ENCODE data around the gene RBM4B. TPM values are rescaled to one million over a fixed set of nuclear protein-coding genes. Genes with fewer than 3 reads are reported as not detected.

Gene RBM4B
- total RNA-seq, 2 experiments from 2014 or later: 29.1 to 38.3 TPM

DNA sequence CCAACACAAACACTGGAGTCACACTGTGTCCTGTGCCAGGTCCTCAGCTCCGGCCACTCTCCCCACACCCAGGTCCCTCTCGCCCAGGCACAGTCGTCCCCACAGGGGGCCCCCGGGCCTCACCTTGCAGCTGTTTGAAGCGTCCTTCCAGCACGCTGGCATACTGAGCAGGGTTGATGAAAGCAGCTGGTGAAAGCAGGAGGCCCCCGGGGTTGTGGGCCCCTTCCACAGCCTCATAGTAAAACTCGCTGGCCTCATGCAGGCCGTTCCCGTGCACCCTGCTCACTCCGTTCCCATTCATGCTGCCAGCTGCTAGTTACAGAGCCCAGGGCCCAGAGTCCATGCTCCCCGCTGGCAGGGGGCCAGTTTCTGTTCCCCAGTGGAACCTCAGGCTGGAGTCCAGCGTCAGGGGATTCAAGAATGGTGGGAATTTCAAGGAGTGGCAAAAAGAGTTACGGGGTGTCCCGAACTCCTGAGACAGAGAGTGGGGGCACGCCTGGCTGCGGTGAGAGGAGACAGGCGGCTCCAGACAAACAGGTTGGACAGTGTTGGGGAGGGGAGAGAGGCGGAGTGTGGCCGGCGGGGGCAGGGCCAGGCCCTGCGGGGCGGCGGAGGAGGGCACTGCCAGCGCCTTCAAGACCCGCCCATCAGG, 40.8 kb upstream of the RBM4B start:
- CTCF ChIA-PET (ENCODE audit: unreplicated experiment): no interaction called here
- H3K9me3 ChIP-seq (ENCODE audit: low read length): no peaks in the 10 kb centered on the region
- H4K20me1 ChIP-seq (ENCODE audit: insufficient read depth, low read length): no peaks in the 10 kb centered on the region
- no peaks in the 10 kb centered on the region for H3K9me2 ChIP-seq (ENCODE audit: insufficient read depth, low read length)
- intact Hi-C loops (cut with micrococcal nuclease; ENCODE audit: unreplicated experiment): no loop called here
- no peak overlapping the region for H2AFZ ChIP-seq (ENCODE audit: low read length)
- POLR2A ChIA-PET: no interaction called here
- H3K4me3 ChIP-seq (ENCODE audit: low read depth, low read length, poor library complexity, severe bottlenecking): no peak overlapping the region
- peaks cover 6% of the 10 kb centered on the region for H3K4me1 ChIP-seq (ENCODE audit: insufficient read depth, low read length, poor library complexity, severe bottlenecking)
- no peaks in the 10 kb centered on the region for H3K79me2 ChIP-seq (ENCODE audit: insufficient read depth, low read depth, low read length)
- BruUV-seq (replicated peaks): no TSS peak
- no peak for TF ChIP-seq EZH2phosphoT487 (IDR thresholded peaks at IDR 0.05; ENCODE audit: borderline replicate concordance, low read depth, low read length)
- TF ChIP-seq, protein P1, sequence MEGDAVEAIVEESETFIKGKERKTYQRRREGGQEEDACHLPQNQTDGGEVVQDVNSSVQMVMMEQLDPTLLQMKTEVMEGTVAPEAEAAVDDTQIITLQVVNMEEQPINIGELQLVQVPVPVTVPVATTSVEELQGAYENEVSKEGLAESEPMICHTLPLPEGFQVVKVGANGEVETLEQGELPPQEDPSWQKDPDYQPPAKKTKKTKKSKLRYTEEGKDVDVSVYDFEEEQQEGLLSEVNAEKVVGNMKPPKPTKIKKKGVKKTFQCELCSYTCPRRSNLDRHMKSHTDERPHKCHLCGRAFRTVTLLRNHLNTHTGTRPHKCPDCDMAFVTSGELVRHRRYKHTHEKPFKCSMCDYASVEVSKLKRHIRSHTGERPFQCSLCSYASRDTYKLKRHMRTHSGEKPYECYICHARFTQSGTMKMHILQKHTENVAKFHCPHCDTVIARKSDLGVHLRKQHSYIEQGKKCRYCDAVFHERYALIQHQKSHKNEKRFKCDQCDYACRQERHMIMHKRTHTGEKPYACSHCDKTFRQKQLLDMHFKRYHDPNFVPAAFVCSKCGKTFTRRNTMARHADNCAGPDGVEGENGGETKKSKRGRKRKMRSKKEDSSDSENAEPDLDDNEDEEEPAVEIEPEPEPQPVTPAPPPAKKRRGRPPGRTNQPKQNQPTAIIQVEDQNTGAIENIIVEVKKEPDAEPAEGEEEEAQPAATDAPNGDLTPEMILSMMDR (conservative IDR thresholded peaks at IDR 0.05; ENCODE audit: low read length): no peak
- no peak overlapping the region for H3K4me2 ChIP-seq (ENCODE audit: low read length)
- no peaks in the 10 kb centered on the region for H3K36me3 ChIP-seq (ENCODE audit: insufficient read depth, low read length)
- no peak for DNase-seq (ENCODE audit: low spot score)
- no peak overlapping the region for H3K27ac ChIP-seq (ENCODE audit: low read depth, low read length, poor library complexity, severe bottlenecking)

DNA sequence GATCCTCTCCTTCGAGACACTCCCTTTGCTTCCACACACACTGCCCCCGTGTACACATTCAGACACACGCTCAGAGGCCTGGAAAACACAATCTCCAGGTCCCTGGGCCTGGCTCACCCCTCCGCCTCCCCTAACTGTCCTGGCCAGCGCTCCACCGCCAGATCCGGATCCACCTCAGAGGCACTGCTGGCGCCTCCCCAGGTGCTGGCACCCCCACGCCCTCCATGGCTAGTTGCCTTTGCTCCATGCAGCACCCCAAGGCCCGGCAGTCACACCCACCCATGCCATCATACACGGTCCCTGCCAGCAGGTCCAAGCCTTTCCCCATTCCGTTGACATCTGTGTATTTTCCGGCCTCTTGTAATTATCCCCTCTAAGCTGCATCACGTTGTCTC, 40.2 kb upstream of the RBM4B start:
- no peak overlapping the region for H3K4me2 ChIP-seq (ENCODE audit: low read length)
- no peaks in the 10 kb centered on the region for H4K20me1 ChIP-seq (ENCODE audit: insufficient read depth, low read length)
- no peaks in the 10 kb centered on the region for H3K79me2 ChIP-seq (ENCODE audit: insufficient read depth, low read depth, low read length)
- no TSS peak for BruUV-seq (replicated peaks)
- no peak overlapping the region for H2AFZ ChIP-seq (ENCODE audit: low read length)
- TF ChIP-seq EZH2phosphoT487 (IDR thresholded peaks at IDR 0.05; ENCODE audit: borderline replicate concordance, low read depth, low read length): no peak
- TF ChIP-seq, protein P1 (conservative IDR thresholded peaks at IDR 0.05; ENCODE audit: low read length): no peak
- H3K4me1 ChIP-seq (ENCODE audit: insufficient read depth, low read length, poor library complexity, severe bottlenecking): peaks cover 1% of the 10 kb centered on the region
- no peak overlapping the region for H3K4me3 ChIP-seq (ENCODE audit: low read depth, low read length, poor library complexity, severe bottlenecking)
- DNase-seq (ENCODE audit: low spot score): no peak
- ChIA-PET POLR2A (no interaction called here), CTCF (ENCODE audit: unreplicated experiment) (no interaction called here)
- H3K9me3 ChIP-seq (ENCODE audit: low read length): no peaks in the 10 kb centered on the region
- no peaks in the 10 kb centered on the region for H3K9me2 ChIP-seq (ENCODE audit: insufficient read depth, low read length)
- intact Hi-C loops (cut with micrococcal nuclease; ENCODE audit: unreplicated experiment): no loop called here
- no peaks in the 10 kb centered on the region for H3K36me3 ChIP-seq (ENCODE audit: insufficient read depth, low read length)
- H3K27ac ChIP-seq (ENCODE audit: low read depth, low read length, poor library complexity, severe bottlenecking): no peak overlapping the region

DNA sequence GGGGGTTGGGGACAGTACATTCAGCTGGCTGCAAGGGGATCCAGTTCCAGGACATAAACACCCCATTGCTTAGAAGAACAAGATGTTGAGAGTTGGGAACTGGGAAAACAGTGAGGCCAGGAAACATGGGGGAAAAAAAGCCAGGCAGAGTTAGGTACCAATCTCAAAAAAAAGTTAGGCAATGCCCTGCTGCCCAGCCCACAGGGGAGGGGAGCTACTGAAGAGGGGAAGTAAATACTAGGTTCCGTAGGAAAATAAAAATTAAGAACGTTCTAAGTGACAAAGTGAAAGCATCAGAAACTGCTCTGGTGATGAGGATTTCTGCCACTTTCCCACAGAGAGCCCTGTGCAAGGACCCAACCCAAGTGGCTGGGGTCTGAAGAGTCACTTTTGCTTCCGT, 39.3 kb upstream of the RBM4B start:
- DNase-seq (ENCODE audit: low spot score): no peak
- no peaks in the 10 kb centered on the region for H4K20me1 ChIP-seq (ENCODE audit: insufficient read depth, low read length)
- H3K4me1 ChIP-seq (ENCODE audit: insufficient read depth, low read length, poor library complexity, severe bottlenecking): no peaks in the 10 kb centered on the region
- no peak overlapping the region for H3K4me2 ChIP-seq (ENCODE audit: low read length)
- H3K27ac ChIP-seq (ENCODE audit: low read depth, low read length, poor library complexity, severe bottlenecking): no peak overlapping the region
- ChIA-PET CTCF (ENCODE audit: unreplicated experiment) (no interaction called here), POLR2A (no interaction called here)
- H3K36me3 ChIP-seq (ENCODE audit: insufficient read depth, low read length): no peaks in the 10 kb centered on the region
- TF ChIP-seq, protein P1 (conservative IDR thresholded peaks at IDR 0.05; ENCODE audit: low read length): no peak
- TF ChIP-seq EZH2phosphoT487 (IDR thresholded peaks at IDR 0.05; ENCODE audit: borderline replicate concordance, low read depth, low read length): no peak
- BruUV-seq (replicated peaks): no TSS peak
- H3K79me2 ChIP-seq (ENCODE audit: insufficient read depth, low read depth, low read length): no peaks in the 10 kb centered on the region
- no peak overlapping the region for H3K4me3 ChIP-seq (ENCODE audit: low read depth, low read length, poor library complexity, severe bottlenecking)
- no peaks in the 10 kb centered on the region for H3K9me2 ChIP-seq (ENCODE audit: insufficient read depth, low read length)
- H3K9me3 ChIP-seq (ENCODE audit: low read length): no peaks in the 10 kb centered on the region
- intact Hi-C loops (cut with micrococcal nuclease; ENCODE audit: unreplicated experiment): no loop called here
- no peak overlapping the region for H2AFZ ChIP-seq (ENCODE audit: low read length)

All from OCI-LY7 (cell line).